HUDEP-2 (cell line): Measurements from ENCODE around the gene SEPTIN3.

Experiments
- DNase-seq, 76 experiments: peaks; one replicate each; lab custom pipeline; 2025; ENCODE audit not compliant: unreplicated experiment in 76 of 76; lab: John Stamatoyannopoulos, UW

The SEPTIN3 gene, protein sequence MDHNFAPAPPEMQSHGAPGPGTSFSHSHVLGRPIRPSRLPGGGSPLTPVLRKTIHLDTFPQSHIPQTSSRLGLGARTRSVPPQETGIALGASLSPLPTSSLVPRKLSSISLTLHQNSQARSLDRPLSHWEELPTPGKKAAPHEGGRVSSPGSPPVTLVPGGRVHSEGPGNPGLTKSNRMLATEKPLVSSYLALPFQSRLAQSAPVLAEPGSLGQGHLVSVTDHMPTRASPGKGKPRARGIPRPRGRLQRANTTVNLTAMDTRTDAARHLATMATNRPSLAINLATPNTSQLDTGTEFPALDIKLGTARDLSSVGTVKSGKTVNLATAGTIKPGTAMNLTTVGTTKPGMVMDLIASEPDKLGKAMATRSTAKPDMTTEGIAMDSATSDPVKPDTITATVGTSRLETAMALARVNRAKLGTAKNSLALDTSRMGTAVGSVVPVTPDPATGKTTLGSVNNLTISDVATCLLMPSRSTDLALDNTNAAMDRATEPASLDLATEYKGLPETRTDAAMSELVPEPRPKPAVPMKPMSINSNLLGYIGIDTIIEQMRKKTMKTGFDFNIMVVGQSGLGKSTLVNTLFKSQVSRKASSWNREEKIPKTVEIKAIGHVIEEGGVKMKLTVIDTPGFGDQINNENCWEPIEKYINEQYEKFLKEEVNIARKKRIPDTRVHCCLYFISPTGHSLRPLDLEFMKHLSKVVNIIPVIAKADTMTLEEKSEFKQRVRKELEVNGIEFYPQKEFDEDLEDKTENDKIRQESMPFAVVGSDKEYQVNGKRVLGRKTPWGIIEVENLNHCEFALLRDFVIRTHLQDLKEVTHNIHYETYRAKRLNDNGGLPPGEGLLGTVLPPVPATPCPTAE

GRCh38 chr22:41969110-41969646 lies at the start of gene SEPTIN3:
TSS of gene SEPTIN3 (plus strand) at chr22:41969443. CDS start at chr22:41971493, 2,050 bp downstream.
- peak in 2 of 76 experiments; percentile 23 to 30 for DNase-seq

DNA sequence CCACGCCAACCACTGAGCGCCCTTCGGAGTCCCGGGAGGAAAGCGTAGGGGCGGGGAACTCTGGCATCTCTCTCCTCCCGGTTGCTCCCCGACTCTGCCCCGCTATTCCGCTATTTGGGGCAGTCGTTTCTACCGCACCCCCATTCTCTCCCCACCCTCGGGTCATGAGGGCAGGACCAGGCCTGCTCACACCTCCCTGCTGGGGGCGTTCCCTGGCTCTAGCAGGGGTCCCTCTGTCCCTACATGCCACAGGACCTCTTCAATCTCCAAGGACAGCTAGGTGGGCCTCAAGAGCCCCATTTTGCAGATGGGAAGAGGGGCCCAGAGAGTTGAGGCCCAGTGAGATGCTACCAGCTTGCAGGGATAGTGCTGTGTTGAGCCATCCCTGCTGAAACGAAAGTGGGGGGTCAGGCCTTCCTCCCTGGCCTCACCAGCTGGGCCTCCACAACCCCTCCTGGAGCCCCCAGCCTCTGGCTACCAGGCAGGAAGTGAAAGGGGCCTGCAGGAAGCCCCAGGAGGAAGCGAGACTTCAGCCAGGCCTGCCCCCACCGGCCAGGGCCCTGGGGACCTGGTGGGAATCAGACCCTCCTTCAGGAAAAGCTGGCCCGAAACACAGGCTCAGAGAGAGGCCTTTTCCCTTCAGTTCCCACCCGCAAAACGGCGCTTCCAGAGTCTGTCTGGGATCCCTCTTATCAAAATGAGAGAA lies 48.8 kb upstream of the SEPTIN3 start:
- DNase-seq, result no peak

GRCh38 chr22:41922328-41922727 lies 46.9 kb upstream of the SEPTIN3 start:
- DNase-seq, result no peak

- no peak for DNase-seq
Measured at GRCh38 chr22:41922940-41923594, 46.2 kb upstream of the SEPTIN3 start.

DNA sequence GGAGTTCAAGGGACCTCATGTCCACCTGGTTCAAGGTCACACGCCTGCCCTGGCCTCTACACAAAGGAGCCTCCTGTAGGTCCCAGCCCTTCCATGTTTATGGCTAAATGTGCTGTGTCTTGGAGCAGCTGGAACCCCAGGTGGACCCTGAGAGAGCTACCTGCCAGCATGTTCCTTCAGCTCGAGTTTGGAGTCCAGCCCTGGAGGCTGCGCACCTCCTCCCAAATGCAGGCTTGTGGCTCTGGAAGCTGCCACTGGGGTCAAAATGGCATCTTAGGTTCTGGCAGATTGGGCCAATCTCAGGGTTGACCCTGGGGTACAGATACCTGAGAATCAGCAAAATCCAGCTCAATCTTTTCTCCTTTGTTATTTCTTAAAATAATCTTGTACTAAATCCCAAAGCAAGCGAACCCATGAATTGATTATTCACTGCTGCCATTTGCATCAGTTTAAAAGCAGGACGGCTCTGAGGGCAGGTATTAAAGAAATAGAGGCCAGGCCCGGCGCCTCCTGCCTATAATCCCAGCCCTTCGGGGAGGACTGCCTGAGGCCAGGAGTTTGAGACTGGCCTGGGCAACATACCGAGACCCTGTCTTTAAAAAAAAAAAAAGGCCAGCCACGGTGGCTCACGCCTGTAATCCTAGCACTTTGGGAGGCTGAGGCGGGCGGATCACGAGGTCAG lies 45.5 kb upstream of the SEPTIN3 start:
- no peak for DNase-seq

DNA sequence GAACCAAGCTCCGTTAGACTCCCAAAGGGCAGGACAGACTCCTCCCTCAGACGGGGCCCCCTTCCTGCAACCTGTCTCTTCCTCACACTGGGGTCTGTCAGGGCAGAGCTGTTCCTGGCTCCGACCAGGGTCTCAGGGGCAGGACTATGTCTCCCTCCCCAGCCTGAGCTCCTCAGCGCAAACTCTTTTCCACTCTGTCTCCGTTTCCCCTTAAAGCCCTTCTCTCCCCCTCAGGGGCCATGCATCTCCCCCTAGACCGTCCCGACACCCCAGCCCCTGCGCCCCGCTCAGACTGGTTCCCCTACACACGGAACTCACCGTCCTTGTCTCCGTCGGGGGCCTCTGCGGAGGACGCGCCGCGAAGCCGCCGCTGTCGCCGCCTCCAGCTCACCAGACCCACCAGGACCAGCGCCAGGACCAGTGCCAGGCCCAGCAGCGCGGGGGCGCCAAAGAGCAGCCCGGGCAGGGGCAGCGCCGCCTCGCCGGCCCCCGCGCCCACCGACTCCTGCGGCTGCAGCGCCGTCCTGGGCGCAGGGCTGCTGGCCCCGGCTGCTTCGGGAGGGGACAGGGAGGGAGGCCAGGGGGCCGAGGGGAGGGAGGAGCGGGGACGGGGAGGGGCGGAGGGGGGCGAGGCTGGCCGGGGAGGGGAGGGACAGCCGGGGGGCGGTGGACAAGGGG lies 43.3 kb upstream of the SEPTIN3 start:
- DNase-seq, result peak in 56 of 76 experiments; percentile 9 to 77 (median 52)

DNA sequence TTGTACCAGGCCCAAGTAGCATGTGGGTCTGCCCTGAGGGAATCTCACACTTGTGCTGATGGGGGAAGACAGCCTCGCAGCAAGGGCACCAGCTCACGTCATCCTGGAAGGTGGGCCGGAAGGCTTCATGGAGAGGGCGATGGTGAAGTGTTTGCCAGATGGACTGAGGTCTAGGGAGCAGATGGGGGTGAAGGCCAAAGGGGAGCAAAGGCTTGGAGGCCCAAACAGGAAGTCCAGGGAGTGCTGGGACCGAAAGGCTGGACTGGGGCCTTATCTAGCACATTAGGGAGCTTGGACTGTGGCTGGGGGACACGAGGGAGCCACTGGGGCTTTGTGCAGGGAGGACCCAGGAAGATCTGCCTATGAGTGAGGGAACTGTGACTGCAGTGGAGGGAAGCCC lies 41.4 kb upstream of the SEPTIN3 start:
- no peak for DNase-seq

- no peak for DNase-seq
Measured at GRCh38 chr22:41928593-41929417, 40.4 kb upstream of the SEPTIN3 start.

- DNase-seq, result no peak
Measured at GRCh38 chr22:41929418-41929810, 39.8 kb upstream of the SEPTIN3 start.

DNA sequence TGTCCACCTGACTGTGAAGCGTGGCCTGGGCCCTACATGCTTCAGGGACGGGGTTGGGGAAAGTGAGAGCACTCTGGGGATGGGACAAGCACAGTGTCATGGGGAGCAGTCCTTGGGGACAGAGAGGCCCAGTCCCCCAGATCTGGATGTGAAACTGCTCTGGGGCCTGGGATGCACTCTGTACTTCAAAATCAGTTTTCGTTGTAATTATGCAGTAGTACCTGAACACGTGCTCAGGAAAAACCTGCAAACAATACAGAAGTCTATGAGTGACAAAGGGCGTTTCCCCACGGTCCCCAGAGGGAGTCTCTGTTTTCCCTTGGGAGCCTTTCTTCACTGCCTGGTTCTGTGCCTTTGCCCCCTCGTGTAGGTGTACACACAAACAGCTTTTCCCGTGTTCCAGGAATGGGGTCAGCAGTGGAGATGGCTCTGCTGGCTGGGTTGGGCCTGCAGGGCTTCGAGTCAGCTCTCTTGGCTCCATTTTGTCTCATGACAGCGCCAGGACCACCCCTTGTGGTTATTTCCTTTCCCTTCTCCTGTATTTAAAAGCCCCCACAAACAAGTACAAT lies 37.5 kb upstream of the SEPTIN3 start:
- DNase-seq, result no peak

GRCh38 chr22:41932353-41932752 lies 36.9 kb upstream of the SEPTIN3 start:
- no peak for DNase-seq

GRCh38 chr22:41933411-41934177 lies 35.6 kb upstream of the SEPTIN3 start:
- no peak for DNase-seq

DNA sequence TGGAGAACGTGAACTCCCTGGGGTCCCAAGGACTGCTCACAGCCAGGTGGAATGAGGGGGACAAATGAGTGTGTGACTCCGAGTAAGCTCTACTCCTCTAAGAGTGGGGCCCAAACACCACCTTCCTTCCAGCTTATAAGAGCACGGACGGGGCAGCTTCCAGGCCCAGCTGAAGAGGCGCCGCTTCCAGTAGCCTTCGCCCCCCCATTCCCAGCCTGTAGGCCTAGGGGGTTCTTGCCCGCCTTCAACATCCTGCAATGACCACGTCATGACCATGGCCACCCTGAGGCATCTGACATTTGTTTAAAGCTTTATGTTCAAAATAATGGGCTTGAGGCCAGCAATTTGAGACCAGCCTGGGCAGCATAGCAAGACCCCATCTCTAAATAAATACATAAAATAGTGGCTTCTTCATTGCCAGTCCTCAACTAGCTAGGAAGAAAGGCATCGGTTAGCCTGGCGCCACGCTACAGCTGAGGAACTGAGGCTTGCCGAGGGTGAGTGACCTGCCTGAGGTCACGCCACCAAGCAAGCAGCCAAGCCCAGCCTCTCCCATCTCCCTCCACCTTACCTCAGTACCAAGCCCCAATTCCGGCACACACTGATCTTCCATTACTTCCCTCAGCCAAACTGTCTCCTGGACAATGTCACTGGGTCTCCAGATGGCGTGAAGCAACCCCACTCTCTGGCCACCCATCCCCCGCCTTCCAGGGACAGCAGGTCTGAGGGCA lies 34.8 kb upstream of the SEPTIN3 start:
- DNase-seq, result no peak

- DNase-seq, result no peak
Measured at GRCh38 chr22:41935015-41935351, 34.3 kb upstream of the SEPTIN3 start.

DNA sequence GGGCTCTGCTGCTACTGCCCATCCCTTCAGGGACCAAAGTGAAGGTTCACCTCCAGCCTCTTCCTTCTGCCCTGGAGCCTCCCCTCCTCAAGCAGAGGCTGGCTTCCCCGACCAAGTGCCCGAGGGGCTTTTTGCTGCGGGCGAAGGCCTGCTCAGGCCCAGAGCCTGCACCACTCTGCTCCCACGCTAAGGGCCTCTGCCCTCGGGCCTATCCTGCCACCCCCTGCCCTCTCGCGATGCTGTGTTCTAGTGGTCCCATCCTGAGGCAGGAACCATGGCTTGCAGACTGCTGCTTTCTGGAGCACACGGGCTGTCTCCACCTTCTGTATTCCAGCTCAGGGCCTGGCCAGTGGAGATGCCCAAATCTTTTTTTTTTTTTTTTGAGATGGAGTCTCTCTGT lies 33.7 kb upstream of the SEPTIN3 start:
- no peak for DNase-seq

DNA sequence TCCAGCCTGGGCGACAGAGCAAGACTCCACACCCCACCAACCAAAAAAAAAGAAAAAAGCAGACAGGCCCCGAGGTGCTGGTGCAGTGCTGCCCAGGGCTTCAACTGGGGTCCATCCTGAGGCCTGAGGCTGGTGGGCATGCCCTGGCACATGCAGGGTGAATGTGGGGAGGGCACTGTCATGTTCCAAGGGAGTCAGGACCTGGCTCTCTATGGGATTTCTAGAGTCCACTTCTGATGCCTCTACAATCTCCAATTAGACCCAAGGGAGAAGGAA lies 32.4 kb upstream of the SEPTIN3 start:
- DNase-seq, result no peak
